B cell (primary cell): ENCODE data around the gene HK3.

Experiments
- CTCF ChIP-seq: fragments of 200-600 bp; IDR thresholded peaks from one replicate; pipeline ENCODE4 v1.8.0; 2022; ENCODE audit warnings: antibody characterized with exemption, mild to moderate bottlenecking
- EZH2 ChIP-seq: IDR thresholded peaks from 2 replicates; pipeline ENCODE4 v1.6.1; 2012; ENCODE audit warnings: borderline replicate concordance, low read depth, mild to moderate bottlenecking, moderate library complexity, low read length; ENCODE audit not compliant: insufficient read depth, poor library complexity, severe bottlenecking

GRCh38 chr5:176876506-176877431 is 22.4 kb downstream of the HK3 start:
- no peak for TF ChIP-seq CTCF
- no peak for TF ChIP-seq EZH2
